CD8-positive, alpha-beta memory T cell (primary cell): ENCODE results near the gene MGST3. TPM values are rescaled to one million over a fixed set of nuclear protein-coding genes. Genes with fewer than 3 reads are reported as not detected.
"Not testable (repeated sequence)": the region's sequence is repeated elsewhere in the genome, so short reads cannot be mapped to it uniquely, and the experiment has no call there.

ENCODE experiments used
- CTCF ChIA-PET: fragments of 350-600 bp; sonication (Branson Sonifier 250); formaldehyde crosslinking; loops from one replicate; lab custom pipeline; 2021; ENCODE audit warnings: antibody characterized with exemption; lab: Charles Lee
- POLR2A ChIA-PET: fragments of 350-600 bp; sonication (Branson Sonifier 250); formaldehyde crosslinking; loops from one replicate; lab custom pipeline; 2021; ENCODE audit warnings: antibody characterized with exemption; lab: Charles Lee
- DNase-seq, 5 donors: peaks; one replicate each; pipeline versions ENCODE4 v3.0.0 to v3.0.0-alpha.2; 2020 to 2022; ENCODE audit warnings: mixed read lengths in 1 of 5
- H3K27ac ChIP-seq: one replicate; pipeline ENCODE4 v1.7.0; 2013; ENCODE audit warnings: low read depth, mild to moderate bottlenecking, low read length, moderate library complexity
- H3K27me3 ChIP-seq: 2 replicates; pipeline ENCODE4 v1.7.0; 2013; ENCODE audit warnings: low read length, mild to moderate bottlenecking; ENCODE audit not compliant: insufficient read depth, poor library complexity, severe bottlenecking
- H3K36me3 ChIP-seq: 2 replicates; pipeline ENCODE4 v1.7.0; 2013; ENCODE audit warnings: mild to moderate bottlenecking, low read length, moderate library complexity; ENCODE audit not compliant: insufficient read depth
- H3K4me1 ChIP-seq: 2 replicates; pipeline ENCODE4 v1.7.0; 2013; ENCODE audit warnings: mild to moderate bottlenecking, low read length, moderate library complexity; ENCODE audit not compliant: insufficient read depth
- H3K4me3 ChIP-seq: 2 replicates; pipeline ENCODE4 v1.7.0; 2013; ENCODE audit warnings: mild to moderate bottlenecking, low read length
- H3K9me3 ChIP-seq: 2 replicates; pipeline ENCODE4 v1.7.0; 2013; ENCODE audit warnings: mild to moderate bottlenecking, low read length
- H3K27ac Mint-ChIP-seq, 8 donors: one replicate each; pipeline ENCODE4 v1.8.0; 2020 to 2021; ENCODE audit warnings: mixed read lengths in 8 of 8, mild to moderate bottlenecking in 6 of 8, inconsistent platforms in 3 of 8, moderate library complexity in 3 of 8
- H3K27me3 Mint-ChIP-seq, 2 donors: one replicate each; pipeline ENCODE4 v1.8.0; 2020 to 2021; ENCODE audit warnings: mixed read lengths in 2 of 2, mild to moderate bottlenecking in 1 of 2, moderate library complexity in 1 of 2
- H3K36me3 Mint-ChIP-seq, 3 donors: one replicate each; pipeline ENCODE4 v1.8.0; 2020 to 2021; ENCODE audit warnings: mixed read lengths in 3 of 3, inconsistent platforms in 1 of 3, mild to moderate bottlenecking in 1 of 3
- H3K4me1 Mint-ChIP-seq, 3 donors: one replicate each; pipeline ENCODE4 v1.8.0; 2020 to 2021; ENCODE audit warnings: mixed read lengths in 3 of 3, inconsistent platforms in 1 of 3, mild to moderate bottlenecking in 1 of 3
- H3K4me3 Mint-ChIP-seq, 7 donors: one replicate each; pipeline ENCODE4 v1.8.0; 2020 to 2021; ENCODE audit warnings: mixed read lengths in 7 of 7, mild to moderate bottlenecking in 6 of 7, moderate library complexity in 4 of 7, inconsistent platforms in 2 of 7
- H3K9me3 Mint-ChIP-seq, 5 donors: one replicate each; pipeline ENCODE4 v1.8.0; 2020 to 2022; ENCODE audit warnings: mixed read lengths in 5 of 5, mild to moderate bottlenecking in 3 of 5, moderate library complexity in 2 of 5, inconsistent platforms in 1 of 5
- polyA plus RNA-seq: library from polyadenylated mRNA; unstranded; fragments of 300-500 nt; fragmentation: Illumina TruSeq; gene quantifications from one replicate; pipeline ENCODE4 v1.2.3, GENCODE V29; 2021
- total RNA-seq, 2 experiments: library from RNA; stranded (reverse); gene quantifications; one replicate each; pipeline ENCODE4 v1.2.3, GENCODE V29; 2021

MGST3 gene
- total and polyA plus RNA-seq, 3 experiments from 2014 or later: 55.6 to 143 (median 57.8) TPM

- no peaks in the 10 kb centered on the region for H3K27me3 ChIP-seq
- CTCF ChIA-PET: interaction anchor here (1.2 kb wide), 1 partner anchor 89 kb away, joined by 3 read pairs; no protein-coding TSS in a partner anchor
- Mint-ChIP-seq H3K9me3 (no peaks in the 10 kb centered on the region), H3K27ac (peak overlapping the region in 3 of 8 donors; percentile 32 to 91 (median 58)), H3K4me1 (peaks cover 15 to 42% (median 24%) of the 10 kb centered on the region in 3 donors), H3K36me3 (peaks cover 0 to 40% (median 2%) of the 10 kb centered on the region in 3 donors), H3K27me3 (no peaks in the 10 kb centered on the region), H3K4me3 (no peak overlapping the region)
- POLR2A ChIA-PET: no interaction called here
- no peak overlapping the region for H3K4me3 ChIP-seq
- no peak for DNase-seq
- H3K36me3 ChIP-seq: peaks cover 10% of the 10 kb centered on the region
- H3K4me1 ChIP-seq: peaks cover 7% of the 10 kb centered on the region
- no peaks in the 10 kb centered on the region for H3K9me3 ChIP-seq
- H3K27ac ChIP-seq: no peak overlapping the region
These were observed 16.9 kb downstream of the MGST3 start for GRCh38 chr1:165647970-165648369.

DNA sequence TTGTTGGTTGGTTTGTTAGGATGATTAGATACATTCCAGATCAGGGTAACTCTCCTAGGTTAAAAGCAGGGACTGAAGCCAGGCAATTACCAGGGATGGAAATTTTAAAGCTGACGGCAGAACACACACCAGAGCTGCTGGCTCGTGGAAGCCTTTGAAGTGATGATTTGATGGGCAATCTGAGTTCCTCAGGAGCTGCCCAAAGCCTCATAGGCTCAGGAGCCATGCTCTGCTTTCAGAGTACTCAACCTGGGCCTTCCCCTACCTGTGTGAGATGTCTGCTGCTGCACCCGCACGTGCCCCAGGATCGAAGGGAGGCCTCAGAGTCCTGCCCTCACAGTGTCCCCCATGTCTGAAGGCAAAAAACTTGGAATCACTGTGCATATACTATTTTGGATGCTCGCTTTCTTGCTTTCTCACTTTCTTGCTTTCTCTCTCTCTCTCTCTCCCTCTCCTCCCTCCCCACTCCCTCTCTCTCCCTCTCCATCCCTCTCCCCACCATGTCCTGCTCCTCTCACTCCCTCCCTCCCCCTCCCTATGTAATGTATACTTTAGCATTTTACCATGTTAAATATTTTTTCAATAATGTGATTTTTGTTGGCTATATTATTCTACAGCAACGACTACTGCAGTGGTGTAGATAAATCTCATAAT, 18.0 kb downstream of the MGST3 start:
- Histone ChIP-seq H3K27ac (no peak overlapping the region), H3K27me3 (no peaks in the 10 kb centered on the region), H3K4me1 (peaks cover 7% of the 10 kb centered on the region), H3K36me3 (peaks cover 19% of the 10 kb centered on the region), H3K4me3 (no peak overlapping the region), H3K9me3 (no peaks in the 10 kb centered on the region)
- Mint-ChIP-seq H3K4me1 (peaks cover 15 to 39% (median 23%) of the 10 kb centered on the region in 3 donors), H3K36me3 (peaks cover 0 to 51% (median 4%) of the 10 kb centered on the region in 3 donors), H3K27me3 (no peaks in the 10 kb centered on the region), H3K9me3 (no peaks in the 10 kb centered on the region), H3K27ac (peak overlapping the region in 1 of 8 donors; percentile 47), H3K4me3 (no peak overlapping the region)
- DNase-seq: no peak
- ChIA-PET CTCF (interaction anchor here (1.2 kb wide), 2 partner anchors 10 to 88 kb away, joined by 3 to 5 read pairs; no protein-coding TSS in a partner anchor), POLR2A (no interaction called here)

- Mint-ChIP-seq H3K9me3 (no peaks in the 10 kb centered on the region), H3K27me3 (no peaks in the 10 kb centered on the region), H3K27ac (peak overlapping the region in 1 of 8 donors; percentile 33), H3K4me1 (peaks cover 6 to 25% (median 9%) of the 10 kb centered on the region in 3 donors), H3K4me3 (no peak overlapping the region), H3K36me3 (peaks cover 0 to 67% (median 7%) of the 10 kb centered on the region in 3 donors)
- POLR2A ChIA-PET: no interaction called here
- CTCF ChIA-PET: no interaction called here
- no peak for DNase-seq
- Histone ChIP-seq H3K36me3 (peaks cover 19% of the 10 kb centered on the region), H3K27me3 (no peaks in the 10 kb centered on the region), H3K27ac (no peak overlapping the region), H3K4me3 (no peak overlapping the region), H3K4me1 (peaks cover 2% of the 10 kb centered on the region), H3K9me3 (no peaks in the 10 kb centered on the region)
These were observed 20.1 kb downstream of the MGST3 start for GRCh38 chr1:165650981-165651625.

GRCh38 chr1:165658766-165659580, 27.9 kb downstream of the MGST3 start:
- not testable (repeated sequence) for DNase-seq, H3K9me3 ChIP-seq, H3K9me3 Mint-ChIP-seq, H3K4me1 ChIP-seq, H3K27me3 ChIP-seq, H3K4me3 Mint-ChIP-seq, H3K4me3 ChIP-seq, H3K4me1 Mint-ChIP-seq, H3K27me3 Mint-ChIP-seq, H3K27ac ChIP-seq
- H3K27ac Mint-ChIP-seq: peak overlapping the region in 4 of 8 donors; percentile 1 to 71 (median 26)
- CTCF ChIA-PET: interaction anchor here (1.2 to 1.7 kb wide), 2 partner anchors 9 to 59 kb away, joined by 5 read pairs; no protein-coding TSS in a partner anchor
- peaks cover 0 to 78% (median 12%) of the 10 kb centered on the region in 3 donors for H3K36me3 Mint-ChIP-seq
- peaks cover 30% of the 10 kb centered on the region for H3K36me3 ChIP-seq
- POLR2A ChIA-PET: interaction anchor here (0.6 to 0.8 kb wide), 2 partner anchors 29 to 110 kb away, joined by 4 to 5 read pairs; no protein-coding TSS in a partner anchor

DNA sequence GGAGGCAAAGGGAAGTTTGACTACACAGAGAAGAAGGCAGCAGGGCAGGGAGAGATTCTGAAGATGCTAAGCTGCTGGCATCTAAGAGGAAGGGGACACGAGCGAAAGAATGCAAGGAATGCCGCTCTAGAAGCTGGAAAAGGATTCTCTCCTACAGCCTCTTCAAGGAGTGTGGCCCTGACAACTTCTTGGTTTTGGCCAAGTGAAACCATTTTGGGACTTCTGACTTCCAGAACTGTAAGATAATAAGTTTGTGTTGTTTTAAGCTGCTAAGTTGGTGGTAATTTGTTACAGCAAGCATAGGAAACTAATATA, 28.5 kb downstream of the MGST3 start:
- Mint-ChIP-seq H3K4me1 (no peaks in the 10 kb centered on the region), H3K27me3 (no peaks in the 10 kb centered on the region), H3K27ac (peak overlapping the region in 2 of 8 donors; percentile 1 to 17), H3K36me3 (peaks cover 0 to 79% (median 11%) of the 10 kb centered on the region in 3 donors), H3K9me3 (no peaks in the 10 kb centered on the region), H3K4me3 (no peak overlapping the region)
- no peak overlapping the region for H3K27ac ChIP-seq
- no peak for DNase-seq
- POLR2A ChIA-PET: interaction anchor here (0.6 kb wide), 1 partner anchor 29 kb away, joined by 5 read pairs; no protein-coding TSS in a partner anchor
- H3K27me3 ChIP-seq: no peaks in the 10 kb centered on the region
- no peaks in the 10 kb centered on the region for H3K4me1 ChIP-seq
- no peaks in the 10 kb centered on the region for H3K9me3 ChIP-seq
- H3K4me3 ChIP-seq: no peak overlapping the region
- CTCF ChIA-PET: interaction anchor here (1.2 to 1.7 kb wide), 2 partner anchors 10 to 59 kb away, joined by 5 read pairs; no protein-coding TSS in a partner anchor
- H3K36me3 ChIP-seq: peaks cover 34% of the 10 kb centered on the region

- DNase-seq: no peak
- POLR2A ChIA-PET: no interaction called here
- peak overlapping the region in 2 of 8 donors; percentile 23 to 76 for H3K27ac Mint-ChIP-seq
- Histone ChIP-seq H3K27ac (no peak overlapping the region), H3K4me3 (no peak overlapping the region), H3K4me1 (no peaks in the 10 kb centered on the region), H3K9me3 (no peaks in the 10 kb centered on the region), H3K27me3 (no peaks in the 10 kb centered on the region), H3K36me3 (peaks cover 39% of the 10 kb centered on the region)
- no peaks in the 10 kb centered on the region for H3K9me3 Mint-ChIP-seq
- peaks cover 3 to 9% (median 5%) of the 10 kb centered on the region in 3 donors for H3K4me1 Mint-ChIP-seq
- H3K36me3 Mint-ChIP-seq: peaks cover 11 to 82% (median 13%) of the 10 kb centered on the region in 3 donors
- no peaks in the 10 kb centered on the region for H3K27me3 Mint-ChIP-seq
- H3K4me3 Mint-ChIP-seq: no peak overlapping the region
- CTCF ChIA-PET: no interaction called here
These were observed 30.7 kb downstream of the MGST3 start for GRCh38 chr1:165661703-165662102.

- Mint-ChIP-seq H3K27ac (peak overlapping the region in 4 of 8 donors; percentile 26 to 66 (median 49)), H3K36me3 (peaks cover 11 to 84% (median 17%) of the 10 kb centered on the region in 3 donors), H3K27me3 (no peaks in the 10 kb centered on the region), H3K4me1 (peaks cover 3 to 12% (median 5%) of the 10 kb centered on the region in 3 donors), H3K4me3 (no peak overlapping the region), H3K9me3 (no peaks in the 10 kb centered on the region)
- Histone ChIP-seq H3K36me3 (peaks cover 39% of the 10 kb centered on the region), H3K9me3 (no peaks in the 10 kb centered on the region), H3K27me3 (no peaks in the 10 kb centered on the region), H3K4me3 (no peak overlapping the region), H3K27ac (no peak overlapping the region), H3K4me1 (no peaks in the 10 kb centered on the region)
- ChIA-PET POLR2A (no interaction called here), CTCF (no interaction called here)
- no peak for DNase-seq
These were observed 31.2 kb downstream of the MGST3 start for GRCh38 chr1:165662186-165662585.
